Posterior cingulate gyrus (tissue), 11 donors: ENCODE measurements around the gene ARHGAP5.

Source experiments
- DNase-seq, 10 donors: peaks; one replicate each; pipeline versions ENCODE4 v3.0.0 to v3.0.0-alpha.2; 2020 to 2021; ENCODE audit warnings: mixed read lengths in 3 of 10
- intact Hi-C: fragments of 100-400 bp; cut with DNase I; formaldehyde crosslinking; loops from one replicate; pipeline ENCODE4 v1.15.1; 2023

Gene ARHGAP5

GRCh38 chr14:32167907-32168306 is 90.8 kb downstream of the ARHGAP5 start:
- DNase-seq: no peak
- intact Hi-C loops: no loop called here

GRCh38 chr14:32169191-32169590 is 92.1 kb downstream of the ARHGAP5 start:
- intact Hi-C loops: no loop called here
- DNase-seq: no peak

GRCh38 chr14:32171469-32171868 is 94.4 kb downstream of the ARHGAP5 start:
- intact Hi-C loops: no loop called here
- no peak for DNase-seq

- intact Hi-C loops: no loop called here
- no peak for DNase-seq
These were observed 106.3 kb downstream of the ARHGAP5 start for GRCh38 chr14:32183151-32184058.

- DNase-seq: no peak
- intact Hi-C loops: no loop called here
These were observed 108.0 kb downstream of the ARHGAP5 start for GRCh38 chr14:32185097-32185496.

- DNase-seq: no peak
- intact Hi-C loops: no loop called here
These were observed 109.1 kb downstream of the ARHGAP5 start for GRCh38 chr14:32186248-32186647.

GRCh38 chr14:32189811-32190210 is 112.7 kb downstream of the ARHGAP5 start:
- no peak for DNase-seq
- intact Hi-C loops: no loop called here

- DNase-seq: no peak
These were observed 113.6 kb downstream of the ARHGAP5 start for GRCh38 chr14:32190673-32191072.

GRCh38 chr14:32192712-32193373 is 115.7 kb downstream of the ARHGAP5 start:
- intact Hi-C loops: no loop called here
- no peak for DNase-seq

More at GRCh38 chr14:32190673-32191072, 113.6 kb downstream of the ARHGAP5 start:
- intact Hi-C loops: no loop called here

- intact Hi-C loops: no loop called here
- no peak for DNase-seq
These were observed 116.4 kb downstream of the ARHGAP5 start for GRCh38 chr14:32193532-32193931.

GRCh38 chr14:32195636-32196035 is 118.5 kb downstream of the ARHGAP5 start:
- intact Hi-C loops: no loop called here
- DNase-seq: no peak

- DNase-seq: no peak
- intact Hi-C loops: no loop called here
These were observed 120.8 kb downstream of the ARHGAP5 start for GRCh38 chr14:32197919-32198318.

- intact Hi-C loops: loop anchor here (10.0 kb wide), 1 partner anchor 54 kb away; no protein-coding TSS in a partner anchor
These were observed 123.5 kb downstream of the ARHGAP5 start for GRCh38 chr14:32200368-32201192.

GRCh38 chr14:32201193-32201815 is 124.2 kb downstream of the ARHGAP5 start:
- peak; percentile 62 to 95 (median 72) for DNase-seq
- intact Hi-C loops: loop anchor here (10.0 kb wide), 1 partner anchor 53 kb away; no protein-coding TSS in a partner anchor

More at GRCh38 chr14:32200368-32201192, 123.5 kb downstream of the ARHGAP5 start:
- no peak for DNase-seq

- intact Hi-C loops: loop anchor here (1.0 to 10.0 kb wide), 2 partner anchors 53 to 126 kb away; no protein-coding TSS in a partner anchor
- peak in 4 of 10 donors; percentile 25 to 74 (median 27) for DNase-seq
These were observed 124.8 kb downstream of the ARHGAP5 start, which contains the start of gene RNU6-7 for GRCh38 chr14:32201816-32202490. Gene RNU6-7 (plus strand): TSS chr14:32202045.

- DNase-seq: no peak
- intact Hi-C loops: loop anchor here (1.0 to 10.0 kb wide), 2 partner anchors 52 to 126 kb away; no protein-coding TSS in a partner anchor
These were observed 125.4 kb downstream of the ARHGAP5 start for GRCh38 chr14:32202491-32202997.

GRCh38 chr14:32202998-32203882 is 126.1 kb downstream of the ARHGAP5 start, which contains the start of gene RNU6-8:
Gene RNU6-8 (minus strand): TSS chr14:32203269.
- peak; percentile 70 to 98 (median 84) for DNase-seq
- intact Hi-C loops: loop anchor here (1.0 to 10.0 kb wide), 2 partner anchors 52 to 127 kb away; no protein-coding TSS in a partner anchor

- DNase-seq: peak in 1 of 10 donors; percentile 15
- intact Hi-C loops: loop anchor here (10.0 kb wide), 1 partner anchor 51 kb away; no protein-coding TSS in a partner anchor
These were observed 126.8 kb downstream of the ARHGAP5 start for GRCh38 chr14:32203928-32204357.
